GM21737 (cell line): Measurements from ENCODE around the gene NUF2.

Experiments used
- ATAC-seq: cut with Tn5 transposase; IDR thresholded peaks from one replicate; pipeline ENCODE4 v1.9.1; 2021; ENCODE audit warnings: mild to moderate bottlenecking, moderate library complexity; ENCODE audit not compliant: unreplicated experiment

NUF2 gene

DNA sequence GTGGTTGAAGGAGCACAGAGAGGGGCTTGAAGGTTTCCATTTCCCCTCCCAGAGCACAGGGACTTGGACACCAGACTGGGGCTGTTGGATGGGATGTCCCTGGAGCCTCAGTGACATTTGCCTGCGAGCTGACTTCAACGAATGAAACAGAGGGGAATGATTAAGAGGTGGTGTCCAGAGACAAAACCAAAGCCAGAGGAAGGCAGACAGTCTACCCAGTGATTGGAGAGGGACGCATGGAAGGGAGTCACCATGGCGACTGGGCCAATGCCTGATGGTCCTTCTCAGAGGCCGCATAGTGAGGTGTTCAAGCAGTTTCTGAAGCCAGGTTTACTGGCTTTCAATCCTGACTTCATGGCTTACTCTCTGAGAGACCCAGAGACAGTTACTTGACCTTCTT lies 77.2 kb downstream of the NUF2 start:
- ATAC-seq, result no peak

DNA sequence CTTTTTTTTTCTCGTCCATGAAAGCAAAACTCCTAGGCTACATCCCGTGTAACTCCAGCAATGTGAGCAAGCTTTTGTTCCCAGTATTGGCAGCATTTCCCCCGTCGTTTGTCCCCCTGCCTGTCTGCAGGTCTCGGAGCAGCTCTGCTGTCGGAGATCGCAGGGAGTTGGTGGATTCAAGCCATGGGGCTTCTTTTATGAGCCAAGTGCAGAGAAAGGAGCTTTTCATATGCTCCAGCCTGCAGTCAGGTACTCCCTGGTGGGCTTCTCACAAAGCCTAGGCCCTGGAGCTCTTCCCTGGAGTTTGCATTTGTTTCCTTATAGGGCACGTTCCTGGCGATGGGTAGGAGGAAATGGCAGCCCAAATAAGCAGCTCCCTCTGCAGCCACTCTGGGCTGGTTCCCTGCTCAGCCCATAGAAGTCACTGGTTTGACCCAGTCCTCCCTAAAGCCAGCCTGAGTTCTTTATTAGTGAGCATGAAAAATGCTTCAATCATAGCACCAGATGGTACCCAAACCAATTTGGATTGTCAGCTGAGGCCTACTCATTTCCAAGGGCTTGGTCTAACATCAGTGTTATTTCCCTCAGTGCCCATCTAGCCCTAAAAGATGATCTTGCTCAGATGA lies 78.3 kb downstream of the NUF2 start:
- ATAC-seq, result no peak

DNA sequence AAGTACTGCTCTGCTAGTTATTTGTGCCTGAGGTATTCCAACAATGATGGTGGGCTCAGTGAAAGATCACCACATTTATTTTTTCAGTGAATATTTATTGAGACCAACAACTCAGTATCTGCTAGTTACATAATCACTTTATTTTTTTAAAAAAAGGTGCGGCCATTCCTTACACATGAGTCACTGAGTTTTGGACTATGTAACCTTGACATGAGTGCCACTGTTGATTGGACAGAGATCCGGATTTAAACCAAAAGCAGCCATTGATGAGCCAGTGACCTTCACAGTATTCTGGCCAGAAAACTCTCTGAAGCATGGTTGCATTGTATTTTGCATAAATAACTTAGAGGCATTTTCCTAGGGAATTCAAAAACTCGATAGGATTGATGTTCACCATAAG lies 79.5 kb downstream of the NUF2 start:
- ATAC-seq, result no peak
